ES-I3 (cell line): Measurements from ENCODE around the gene ZDHHC7.

Source experiments
- H3K36me3 ChIP-seq: 2 replicates; pipeline ENCODE4 v1.6.1; 2013; ENCODE audit warnings: mild to moderate bottlenecking, low read length, control low read depth, moderate library complexity; ENCODE audit not compliant: insufficient read depth
- H3K4me1 ChIP-seq: 2 replicates; pipeline ENCODE4 v1.6.1; 2013; ENCODE audit warnings: mild to moderate bottlenecking, control low read depth, low read length; ENCODE audit not compliant: insufficient read depth
- H3K9ac ChIP-seq: 2 replicates; pipeline ENCODE4 v1.6.1; 2013; ENCODE audit warnings: low read depth, mild to moderate bottlenecking, low read length, moderate library complexity
- H3K9me3 ChIP-seq: 2 replicates; pipeline ENCODE4 v1.6.1; 2013; ENCODE audit warnings: mild to moderate bottlenecking, low read length, moderate library complexity; ENCODE audit not compliant: control insufficient read depth, insufficient read depth

Gene ZDHHC7

GRCh38 chr16:84963066-84963465, 48.3 kb downstream of the ZDHHC7 start:
- no peaks in the 10 kb centered on the region for H3K9me3 ChIP-seq
- H3K9ac ChIP-seq: no peak overlapping the region
- peaks cover 5% of the 10 kb centered on the region for H3K4me1 ChIP-seq
- H3K36me3 ChIP-seq: no peaks in the 10 kb centered on the region

- H3K36me3 ChIP-seq: no peaks in the 10 kb centered on the region
- no peak overlapping the region for H3K9ac ChIP-seq
- H3K9me3 ChIP-seq: no peaks in the 10 kb centered on the region
- peaks cover 5% of the 10 kb centered on the region for H3K4me1 ChIP-seq
These were observed 50.4 kb downstream of the ZDHHC7 start for GRCh38 chr16:84960942-84961341.

GRCh38 chr16:84959784-84960417, 51.4 kb downstream of the ZDHHC7 start:
- Histone ChIP-seq H3K36me3 (no peaks in the 10 kb centered on the region), H3K9me3 (no peaks in the 10 kb centered on the region), H3K4me1 (peaks cover 5% of the 10 kb centered on the region), H3K9ac (no peak overlapping the region)

- H3K36me3 ChIP-seq: no peaks in the 10 kb centered on the region
- peaks cover 5% of the 10 kb centered on the region for H3K4me1 ChIP-seq
- no peaks in the 10 kb centered on the region for H3K9me3 ChIP-seq
- H3K9ac ChIP-seq: no peak overlapping the region
These were observed 52.2 kb downstream of the ZDHHC7 start for GRCh38 chr16:84959045-84959576.

- Histone ChIP-seq H3K36me3 (no peaks in the 10 kb centered on the region), H3K4me1 (no peaks in the 10 kb centered on the region), H3K9ac (no peak overlapping the region), H3K9me3 (no peaks in the 10 kb centered on the region)
These were observed 53.5 kb downstream of the ZDHHC7 start for GRCh38 chr16:84957792-84958191.

- H3K4me1 ChIP-seq: no peaks in the 10 kb centered on the region
- H3K36me3 ChIP-seq: no peaks in the 10 kb centered on the region
These were observed 54.1 kb downstream of the ZDHHC7 start for GRCh38 chr16:84957192-84957591.

GRCh38 chr16:84955427-84955826, 55.9 kb downstream of the ZDHHC7 start:
- H3K9ac ChIP-seq: no peak overlapping the region
- H3K36me3 ChIP-seq: no peaks in the 10 kb centered on the region
- H3K4me1 ChIP-seq: no peaks in the 10 kb centered on the region

More at GRCh38 chr16:84957192-84957591, 54.1 kb downstream of the ZDHHC7 start:
- H3K9ac ChIP-seq: no peak overlapping the region
- no peaks in the 10 kb centered on the region for H3K9me3 ChIP-seq

GRCh38 chr16:84953190-84953746, 58.1 kb downstream of the ZDHHC7 start:
- Histone ChIP-seq H3K9ac (no peak overlapping the region), H3K4me1 (no peaks in the 10 kb centered on the region), H3K36me3 (no peaks in the 10 kb centered on the region), H3K9me3 (no peaks in the 10 kb centered on the region)

More at GRCh38 chr16:84955427-84955826, 55.9 kb downstream of the ZDHHC7 start:
- no peaks in the 10 kb centered on the region for H3K9me3 ChIP-seq

GRCh38 chr16:84952335-84953189, 58.8 kb downstream of the ZDHHC7 start:
- Histone ChIP-seq H3K9me3 (no peaks in the 10 kb centered on the region), H3K4me1 (no peaks in the 10 kb centered on the region), H3K36me3 (no peaks in the 10 kb centered on the region), H3K9ac (no peak overlapping the region)

GRCh38 chr16:84950906-84951305, 60.4 kb downstream of the ZDHHC7 start:
- H3K36me3 ChIP-seq: no peaks in the 10 kb centered on the region
- H3K4me1 ChIP-seq: no peaks in the 10 kb centered on the region
- no peaks in the 10 kb centered on the region for H3K9me3 ChIP-seq
- no peak overlapping the region for H3K9ac ChIP-seq

- Histone ChIP-seq H3K36me3 (no peaks in the 10 kb centered on the region), H3K9me3 (no peaks in the 10 kb centered on the region), H3K9ac (no peak overlapping the region), H3K4me1 (no peaks in the 10 kb centered on the region)
These were observed 61.4 kb downstream of the ZDHHC7 start for GRCh38 chr16:84949772-84950436.

GRCh38 chr16:84948851-84949610, 62.3 kb downstream of the ZDHHC7 start:
- H3K36me3 ChIP-seq: no peaks in the 10 kb centered on the region
- H3K4me1 ChIP-seq: no peaks in the 10 kb centered on the region
- H3K9me3 ChIP-seq: no peaks in the 10 kb centered on the region
- no peak overlapping the region for H3K9ac ChIP-seq

GRCh38 chr16:84947996-84948850, 63.1 kb downstream of the ZDHHC7 start:
- Histone ChIP-seq H3K36me3 (no peaks in the 10 kb centered on the region), H3K9ac (no peak overlapping the region), H3K4me1 (no peaks in the 10 kb centered on the region), H3K9me3 (no peaks in the 10 kb centered on the region)
